Measurements from ENCODE around the gene LRRC26.
"Not testable (repeated sequence)": the region's sequence is repeated elsewhere in the genome, so short reads cannot be mapped to it uniquely, and the experiment has no call there.

LRRC26 gene

GRCh38 chr9:137135154-137135553 lies 34.7 kb downstream of the LRRC26 start:
- DNase-seq (ENCODE audit: low spot score) = not testable (repeated sequence)

- DNase-seq (ENCODE audit: low spot score) = no peak
These were observed 35.7 kb downstream of the LRRC26 start for GRCh38 chr9:137134191-137134590.

GRCh38 chr9:137130176-137130755 lies 39.6 kb downstream of the LRRC26 start:
- DNase-seq (ENCODE audit: low spot score) = no peak

DNA sequence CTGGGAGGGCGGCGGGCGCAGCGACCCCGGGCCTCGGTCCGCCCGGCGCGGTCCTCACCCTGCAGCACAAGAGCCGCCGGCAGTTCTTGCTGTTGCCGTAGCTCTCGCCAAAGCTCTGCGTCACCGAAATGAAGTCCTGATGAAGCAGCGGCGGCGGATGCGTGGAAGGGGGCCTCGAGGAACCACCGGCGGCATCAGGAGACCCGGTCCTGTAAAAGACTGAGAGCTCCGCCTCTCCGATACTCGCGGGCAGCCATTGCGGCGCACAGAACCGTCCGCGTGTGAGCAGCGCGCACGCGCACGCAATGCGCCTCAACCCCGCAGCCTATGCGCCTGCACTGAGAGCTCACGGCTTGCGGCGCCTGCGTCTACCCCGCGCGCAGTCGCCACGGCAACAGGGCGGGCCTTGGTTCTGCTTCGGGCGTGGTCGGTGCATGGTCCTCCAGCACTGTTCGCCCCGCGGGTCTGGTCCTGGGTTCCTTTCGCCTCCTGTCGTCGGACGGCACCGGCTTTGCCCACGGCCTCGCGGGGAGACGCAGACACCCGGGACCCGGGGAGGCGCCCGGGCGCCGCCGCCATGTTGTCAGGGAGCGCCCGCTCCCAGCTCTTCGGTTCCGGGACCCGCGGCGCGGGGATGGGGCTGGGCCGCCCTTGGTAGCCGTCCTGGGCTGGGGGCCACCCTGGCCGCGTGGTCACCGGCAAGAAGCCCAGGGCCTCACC lies 40.2 kb downstream of the LRRC26 start:
- peak; percentile 98 for DNase-seq (ENCODE audit: low spot score)

GRCh38 chr9:137128862-137129455 lies 40.9 kb downstream of the LRRC26 start:
- no peak for DNase-seq (ENCODE audit: low spot score)

- DNase-seq (ENCODE audit: low spot score) = no peak
These were observed 41.5 kb downstream of the LRRC26 start for GRCh38 chr9:137128158-137128861.

- DNase-seq (ENCODE audit: low spot score) = no peak
These were observed 42.3 kb downstream of the LRRC26 start for GRCh38 chr9:137127301-137128157.

GRCh38 chr9:137126786-137127185 lies 43.1 kb downstream of the LRRC26 start:
- no peak for DNase-seq (ENCODE audit: low spot score)

GRCh38 chr9:137123952-137124462 lies 45.8 kb downstream of the LRRC26 start:
- DNase-seq (ENCODE audit: low spot score) = not testable (repeated sequence)

DNA sequence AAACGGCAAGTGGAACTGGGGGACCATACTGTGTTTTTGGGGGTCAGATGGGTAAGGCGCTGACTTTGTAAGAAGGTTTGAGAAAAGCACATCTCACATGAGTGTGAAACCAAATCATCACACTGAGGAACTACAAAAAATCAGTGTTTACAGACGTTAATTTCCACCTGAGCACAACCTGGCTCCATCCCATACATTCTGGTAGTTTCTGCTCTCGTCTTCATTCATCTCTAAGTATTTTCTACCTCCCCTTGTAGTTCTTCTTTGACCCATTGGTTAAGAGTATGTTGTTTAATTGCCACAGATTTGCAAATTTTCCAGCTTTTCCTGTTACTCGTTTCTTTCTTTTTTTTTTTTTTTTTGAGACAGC lies 46.4 kb downstream of the LRRC26 start:
- DNase-seq (ENCODE audit: low spot score) = no peak

DNA sequence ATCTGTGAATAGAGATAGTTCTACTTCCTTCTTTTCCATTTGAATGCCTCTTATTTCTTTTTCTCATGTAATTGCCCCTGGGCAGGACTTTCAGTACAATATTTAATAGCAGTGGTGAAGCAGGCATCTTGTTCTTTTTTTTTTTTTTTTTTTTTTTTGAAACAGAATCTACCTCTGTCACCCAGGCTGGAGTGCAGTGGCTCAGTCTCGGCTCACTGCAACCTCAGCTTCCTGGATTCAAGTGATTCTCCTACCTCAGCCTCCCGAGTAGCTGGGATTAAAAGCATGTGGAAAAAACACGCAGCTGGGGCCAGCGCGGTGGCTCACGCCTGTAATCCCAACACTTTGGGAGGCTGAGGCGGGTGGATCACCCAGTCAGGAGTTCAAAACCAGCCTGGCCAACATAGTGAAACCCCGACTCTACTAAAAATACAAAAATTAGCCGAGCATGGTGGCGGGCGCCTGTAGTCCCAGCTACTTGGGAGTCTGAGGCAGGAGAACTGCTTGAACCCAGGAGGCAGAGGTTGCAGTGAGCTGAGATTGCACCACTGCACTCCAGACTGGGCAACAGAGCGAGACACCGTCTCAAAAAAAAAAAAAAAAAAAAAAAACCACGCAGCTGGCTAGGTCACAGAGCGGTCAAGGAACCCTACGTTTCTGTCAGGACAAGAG lies 46.9 kb downstream of the LRRC26 start:
- not testable (repeated sequence) for DNase-seq (ENCODE audit: low spot score)

DNA sequence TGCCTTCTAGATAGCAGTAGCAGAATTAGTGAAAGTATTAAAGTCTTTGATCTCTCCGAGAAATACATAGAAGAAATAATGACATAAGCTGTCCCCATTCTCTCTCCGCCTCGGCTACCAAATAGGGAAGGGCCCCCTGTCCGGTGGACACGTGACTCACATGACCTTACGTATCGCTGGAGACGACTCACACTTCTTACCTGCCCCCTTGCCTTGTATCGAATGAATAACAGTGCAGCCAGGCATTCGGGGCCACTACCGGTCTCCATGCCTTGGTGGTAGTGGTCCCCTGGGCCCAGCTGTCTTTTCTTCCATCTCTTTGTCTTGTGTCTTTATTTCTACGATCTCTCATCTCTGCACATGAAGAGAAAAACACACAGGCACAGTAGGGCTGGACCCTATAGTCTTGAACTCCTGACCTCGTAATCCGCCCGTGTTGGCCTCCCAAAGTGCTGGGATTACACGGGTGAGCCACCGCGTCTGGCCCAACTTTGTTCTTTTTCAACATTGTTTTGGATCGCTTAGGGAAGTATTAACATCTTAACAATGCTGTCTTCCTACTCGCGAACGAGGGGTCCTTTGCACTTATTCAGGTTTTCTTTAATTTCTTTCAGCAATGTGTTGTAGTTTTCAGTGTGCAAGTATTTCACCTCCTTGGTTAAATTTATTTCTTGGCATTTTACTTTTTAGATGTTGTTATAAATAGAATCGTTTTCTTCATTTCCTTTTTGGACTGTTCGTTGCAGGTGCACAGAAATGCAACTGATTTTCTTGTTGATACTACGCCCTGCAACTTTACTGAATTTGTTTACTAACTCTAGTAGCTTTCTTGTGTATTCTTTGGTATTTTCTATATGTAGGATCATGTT lies 47.7 kb downstream of the LRRC26 start:
- DNase-seq (ENCODE audit: low spot score) = not testable (repeated sequence)
